Neutrophil (primary cell): ENCODE data around the gene TSHZ2.

Source experiments
- H3K27ac ChIP-seq: fragments of 200-600 bp; sonication (generic); 2 replicates; pipeline ENCODE4 v1.5.1; 2016; ENCODE audit warnings: mild to moderate bottlenecking, moderate library complexity
- H3K27me3 ChIP-seq: fragments of 200-600 bp; sonication (generic); 2 replicates; pipeline ENCODE4 v1.6.0; 2016; ENCODE audit warnings: mild to moderate bottlenecking
- H3K36me3 ChIP-seq: fragments of 200-600 bp; sonication (generic); 2 replicates; pipeline ENCODE4 v1.5.1; 2017
- H3K4me1 ChIP-seq, 2 experiments: fragments of 200-600 bp in 1 of 2; sonication (generic) in 1 of 2; 1 replicate in 1 of 2; 2 replicates in 1 of 2; pipeline versions ENCODE4 v1.5.1 to v1.6.1; 2013 to 2016; ENCODE audit warnings: low read depth in 1 of 2, low read length in 1 of 2, mild to moderate bottlenecking in 1 of 2, moderate library complexity in 1 of 2; ENCODE audit not compliant: control insufficient read depth in 1 of 2, insufficient read depth in 1 of 2
- H3K4me3 ChIP-seq, 2 experiments: fragments of 200-600 bp in 1 of 2; sonication (generic) in 1 of 2; 1 replicate in 1 of 2; 2 replicates in 1 of 2; pipeline ENCODE4 v1.5.1; 2013 to 2016; ENCODE audit warnings: low read depth in 1 of 2, low read length in 1 of 2, mild to moderate bottlenecking in 1 of 2, moderate library complexity in 1 of 2
- H3K9me3 ChIP-seq: fragments of 200-600 bp; sonication (generic); 2 replicates; pipeline ENCODE4 v1.5.1; 2016
- CTCF ChIP-seq: fragments of 200-600 bp; sonication (generic); IDR thresholded peaks from 2 replicates; pipeline ENCODE4 v1.5.1; 2016; ENCODE audit warnings: antibody characterized with exemption

The TSHZ2 gene

GRCh38 chr20:53260591-53260990 lies 288.4 kb downstream of the TSHZ2 start:
- Histone ChIP-seq H3K4me3 (no peak overlapping the region), H3K36me3 (no peaks in the 10 kb centered on the region), H3K4me1 (no peaks in the 10 kb centered on the region), H3K27me3 (peaks cover 31% of the 10 kb centered on the region), H3K9me3 (no peaks in the 10 kb centered on the region), H3K27ac (no peak overlapping the region)
- TF ChIP-seq CTCF, result no peak

GRCh38 chr20:53262365-53262764 lies 290.2 kb downstream of the TSHZ2 start:
- Histone ChIP-seq H3K27me3 (peaks cover 31% of the 10 kb centered on the region), H3K9me3 (no peaks in the 10 kb centered on the region), H3K4me3 (no peak overlapping the region), H3K4me1 (no peaks in the 10 kb centered on the region), H3K27ac (no peak overlapping the region), H3K36me3 (no peaks in the 10 kb centered on the region)
- TF ChIP-seq CTCF, result no peak

DNA sequence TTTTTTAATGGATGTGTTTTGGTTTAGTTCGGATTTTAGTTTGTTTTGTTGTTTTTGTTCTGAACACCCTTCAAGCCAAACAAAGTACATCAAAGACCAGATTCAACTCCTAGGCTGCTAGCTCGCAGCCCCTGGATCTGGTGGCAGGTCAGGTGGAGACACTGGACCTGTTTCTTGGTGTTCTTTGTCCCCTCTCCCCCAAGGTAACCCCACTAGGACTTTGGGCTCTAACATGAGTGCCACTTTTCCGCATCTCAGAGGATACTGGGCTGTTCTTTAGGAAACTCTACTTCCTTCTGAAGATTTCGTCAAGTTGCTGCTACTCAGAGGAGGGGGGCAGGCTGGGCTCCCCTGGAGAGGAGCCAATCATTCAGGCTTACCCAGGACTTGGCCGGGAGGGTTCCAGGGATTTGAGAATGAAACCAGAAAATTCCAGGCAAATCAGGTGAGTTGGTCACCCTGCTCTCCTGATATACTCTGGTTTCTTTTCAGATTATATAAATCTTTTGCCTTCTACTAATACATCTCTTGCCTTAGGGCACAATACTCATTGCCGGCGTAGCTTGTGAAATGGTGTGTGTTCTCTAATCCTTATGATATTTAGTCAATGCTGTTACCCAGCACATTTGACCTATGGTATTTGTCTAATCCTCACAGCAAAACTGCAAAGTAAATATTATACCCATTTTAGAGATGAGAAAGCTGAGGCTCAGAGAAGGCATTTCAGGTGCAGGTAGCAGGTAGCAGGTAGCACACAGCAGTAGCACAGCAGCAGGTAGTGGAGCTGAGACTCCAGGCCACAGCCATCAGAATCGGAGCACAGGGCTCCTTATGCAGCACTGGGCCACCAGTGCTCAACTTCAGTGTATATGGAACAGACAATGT lies 291.6 kb downstream of the TSHZ2 start:
- H3K9me3 ChIP-seq, result no peaks in the 10 kb centered on the region
- no peak overlapping the region for H3K4me3 ChIP-seq
- no peak overlapping the region for H3K27ac ChIP-seq
- H3K27me3 ChIP-seq, result peaks cover 31% of the 10 kb centered on the region
- no peak for TF ChIP-seq CTCF
- H3K4me1 ChIP-seq, result no peaks in the 10 kb centered on the region
- H3K36me3 ChIP-seq, result no peaks in the 10 kb centered on the region

GRCh38 chr20:53264604-53265003 lies 292.4 kb downstream of the TSHZ2 start:
- H3K27me3 ChIP-seq, result peaks cover 28% of the 10 kb centered on the region
- no peak for TF ChIP-seq CTCF
- no peaks in the 10 kb centered on the region for H3K36me3 ChIP-seq
- no peaks in the 10 kb centered on the region for H3K9me3 ChIP-seq
- no peak overlapping the region for H3K4me3 ChIP-seq
- no peaks in the 10 kb centered on the region for H3K4me1 ChIP-seq
- no peak overlapping the region for H3K27ac ChIP-seq

- Histone ChIP-seq H3K27ac (no peak overlapping the region), H3K4me1 (no peaks in the 10 kb centered on the region), H3K9me3 (no peaks in the 10 kb centered on the region), H3K36me3 (no peaks in the 10 kb centered on the region), H3K4me3 (no peak overlapping the region), H3K27me3 (peaks cover 23% of the 10 kb centered on the region)
- TF ChIP-seq CTCF, result no peak
Observed at GRCh38 chr20:53265304-53265875, 293.2 kb downstream of the TSHZ2 start.
